ENCODE results near the gene GPR180. TPM values are rescaled to one million over a fixed set of nuclear protein-coding genes. Genes with fewer than 3 reads are reported as not detected.

GPR180 gene
- total RNA-seq, 1 experiment from 2014 or later: 4.0 TPM

- no TSS peak for BruUV-seq (replicated peaks)
- H3K79me2 ChIP-seq (ENCODE audit: low read depth): no peaks in the 10 kb centered on the region
- TF ChIP-seq CTCF (conservative IDR thresholded peaks at IDR 0.05) (no peak), EZH2 (IDR thresholded peaks at IDR 0.05; ENCODE audit: low read depth) (no peak)
- H3K4me1 ChIP-seq (replicated peaks; ENCODE audit: insufficient read depth): no peaks in the 10 kb centered on the region
- H3F3A ChIP-seq (ENCODE audit: insufficient read depth, low read depth): no peaks in the 10 kb centered on the region
- no peaks in the 10 kb centered on the region for H3K9me3 ChIP-seq (ENCODE audit: insufficient read depth, low read depth)
- no peaks in the 10 kb centered on the region for H3K9me2 ChIP-seq (ENCODE audit: insufficient read depth)
- H3K27me3 ChIP-seq (ENCODE audit: insufficient read depth, low read depth): no peaks in the 10 kb centered on the region
- H3K4me2 ChIP-seq: no peak overlapping the region
- CTCF ChIA-PET: no interaction called here
- no peaks in the 10 kb centered on the region for H4K20me1 ChIP-seq (ENCODE audit: insufficient read depth)
- POLR2A ChIA-PET (ENCODE audit: unreplicated experiment): no interaction called here
- no peak for DNase-seq
- H3K27ac ChIP-seq: no peak overlapping the region
- H2AFZ ChIP-seq: no peak overlapping the region
- intact Hi-C loops (cut with micrococcal nuclease; ENCODE audit: unreplicated experiment): no loop called here
- H3K36me3 ChIP-seq (ENCODE audit: low read depth): no peaks in the 10 kb centered on the region
- no peak overlapping the region for H3K4me3 ChIP-seq
Observed at GRCh38 chr13:94558716-94559115, 42.9 kb upstream of the GPR180 start.

- no peak overlapping the region for H3K4me3 ChIP-seq
- H3K4me1 ChIP-seq (replicated peaks; ENCODE audit: insufficient read depth): no peaks in the 10 kb centered on the region
- no peak for DNase-seq
- H3F3A ChIP-seq (ENCODE audit: insufficient read depth, low read depth): no peaks in the 10 kb centered on the region
- no peaks in the 10 kb centered on the region for H3K9me3 ChIP-seq (ENCODE audit: insufficient read depth, low read depth)
- intact Hi-C loops (cut with micrococcal nuclease; ENCODE audit: unreplicated experiment): no loop called here
- H3K27me3 ChIP-seq (ENCODE audit: insufficient read depth, low read depth): no peaks in the 10 kb centered on the region
- no peak overlapping the region for H2AFZ ChIP-seq
- ChIA-PET CTCF (no interaction called here), POLR2A (ENCODE audit: unreplicated experiment) (no interaction called here)
- no peak overlapping the region for H3K4me2 ChIP-seq
- no peak for TF ChIP-seq EZH2 (IDR thresholded peaks at IDR 0.05; ENCODE audit: low read depth)
- no peak for TF ChIP-seq CTCF (conservative IDR thresholded peaks at IDR 0.05)
- BruUV-seq (replicated peaks): no TSS peak
- no peaks in the 10 kb centered on the region for H4K20me1 ChIP-seq (ENCODE audit: insufficient read depth)
- no peak overlapping the region for H3K27ac ChIP-seq
- H3K79me2 ChIP-seq (ENCODE audit: low read depth): no peaks in the 10 kb centered on the region
- H3K9me2 ChIP-seq (ENCODE audit: insufficient read depth): no peaks in the 10 kb centered on the region
- H3K36me3 ChIP-seq (ENCODE audit: low read depth): no peaks in the 10 kb centered on the region
Observed at GRCh38 chr13:94559222-94559795, 42.3 kb upstream of the GPR180 start.

GRCh38 chr13:94560116-94560515 is 41.5 kb upstream of the GPR180 start:
- POLR2A ChIA-PET (ENCODE audit: unreplicated experiment): no interaction called here
- Histone ChIP-seq H3K27me3 (ENCODE audit: insufficient read depth, low read depth) (no peaks in the 10 kb centered on the region), H3K4me2 (no peak overlapping the region), H3F3A (ENCODE audit: insufficient read depth, low read depth) (no peaks in the 10 kb centered on the region), H3K4me3 (no peak overlapping the region), H2AFZ (no peak overlapping the region), H3K9me3 (ENCODE audit: insufficient read depth, low read depth) (no peaks in the 10 kb centered on the region), H3K4me1 (replicated peaks; ENCODE audit: insufficient read depth) (no peaks in the 10 kb centered on the region), H3K9me2 (ENCODE audit: insufficient read depth) (no peaks in the 10 kb centered on the region), H4K20me1 (ENCODE audit: insufficient read depth) (no peaks in the 10 kb centered on the region), H3K27ac (no peak overlapping the region), H3K36me3 (ENCODE audit: low read depth) (no peaks in the 10 kb centered on the region), H3K79me2 (ENCODE audit: low read depth) (no peaks in the 10 kb centered on the region)
- no peak for DNase-seq
- CTCF ChIA-PET: no interaction called here
- BruUV-seq (replicated peaks): no TSS peak
- intact Hi-C loops (cut with micrococcal nuclease; ENCODE audit: unreplicated experiment): no loop called here
- TF ChIP-seq EZH2 (IDR thresholded peaks at IDR 0.05; ENCODE audit: low read depth) (no peak), CTCF (conservative IDR thresholded peaks at IDR 0.05) (no peak)

All from PC-9 (cell line).